Transverse colon (tissue), 4 donors: ENCODE data around the gene SMYD3. TPM values are rescaled to one million over a fixed set of nuclear protein-coding genes. Genes with fewer than 3 reads are reported as not detected.

ENCODE experiments used
- DNase-seq: peaks from one replicate; pipeline ENCODE4 v3.0.0-alpha.2; 2019
- H3K27ac ChIP-seq, 4 donors: fragments of 200-600 bp; sonication (generic); 2 replicates each; pipeline ENCODE4 v1.5.1; 2016 to 2018; ENCODE audit warnings: inconsistent platforms in 4 of 4
- H3K27me3 ChIP-seq: fragments of 200-600 bp; sonication (generic); 2 replicates; pipeline ENCODE4 v1.5.1; 2017; ENCODE audit warnings: inconsistent platforms
- H3K36me3 ChIP-seq, 4 donors: fragments of 200-600 bp; sonication (generic); 2 replicates each; pipeline ENCODE4 v1.5.1; 2017 to 2019; ENCODE audit warnings: inconsistent platforms in 4 of 4
- H3K4me1 ChIP-seq, 4 donors: fragments of 200-600 bp; sonication (generic); 2 replicates each; pipeline ENCODE4 v1.5.1; 2017 to 2020; ENCODE audit warnings: inconsistent platforms in 4 of 4
- H3K4me3 ChIP-seq, 4 donors: fragments of 200-600 bp; sonication (generic); 1 replicate in 1 of 4; 2 replicates in 3 of 4; pipeline versions ENCODE4 v1.5.1 to v1.6.1; 2017 to 2019; ENCODE audit warnings: inconsistent platforms in 4 of 4
- H3K9me3 ChIP-seq, 2 donors: fragments of 200-600 bp; sonication (generic); 2 replicates each; pipeline ENCODE4 v1.5.1; 2017 to 2019; ENCODE audit warnings: inconsistent platforms in 2 of 2
- EP300 ChIP-seq: sonication (generic); formaldehyde crosslinking; IDR thresholded peaks from one replicate; pipeline ENCODE4 v1.6.1; 2017; ENCODE audit warnings: antibody characterized with exemption, low read depth
- POLR2A ChIP-seq: fragments of 450-650 bp; IDR thresholded peaks from one replicate; pipeline ENCODE4 v1.6.1; 2016; ENCODE audit warnings: antibody characterized with exemption, mild to moderate bottlenecking, moderate library complexity
- POLR2AphosphoS5 ChIP-seq, 3 donors: sonication (generic); formaldehyde crosslinking; IDR thresholded peaks; one replicate each; pipeline ENCODE4 v1.6.1; 2016; ENCODE audit warnings: antibody characterized with exemption in 3 of 3
- WGBS, 2 donors: methylation state at CpG; one replicate each; pipeline ENCODE4 v1.1.5; 2018; ENCODE audit warnings: low coverage in 1 of 2; 5-methylcytosine and 5-hydroxymethylcytosine counted together
- in situ Hi-C, 4 donors: fragments of 200-750 bp; cut with MboI; loops; one replicate each; pipeline versions ENCODE4 v1.15.0 to v1.15.1; 2017; ENCODE audit warnings: low sequenced_read_pairs in 3 of 4, low pct_ligation_motif_present in 1 of 4, low pct_unique_long_range_greater_than_20kb in 1 of 4
- intact Hi-C: fragments of 100-400 bp; cut with DNase I; formaldehyde crosslinking; loops from one replicate; pipeline ENCODE4 v1.15.1; 2023; ENCODE audit warnings: low total_unique reads
- total RNA-seq, 4 donors: library from RNA; depleted of rRNA; stranded (reverse); fragments of >200 nt; gene quantifications; one replicate each; pipeline ENCODE4 v1.1.0, GENCODE V29; 2016
- TF ChIP-seq, protein P1 (sequence below), 5 experiments: fragments of 200-600 bp in 3 of 5; fragments of 450-650 bp in 2 of 5; sonication (generic) in 3 of 5; IDR thresholded peaks; 1 replicate in 2 of 5; 2 replicates in 3 of 5; pipeline ENCODE4 v1.5.1; 2016 to 2017; ENCODE audit warnings: antibody characterized with exemption in 5 of 5, inconsistent platforms in 3 of 5, mild to moderate bottlenecking in 2 of 5, moderate library complexity in 1 of 5

Gene SMYD3
- total RNA-seq, 4 donors from 2014 or later, result 10.5 to 31.3 (median 25.8) TPM

DNA sequence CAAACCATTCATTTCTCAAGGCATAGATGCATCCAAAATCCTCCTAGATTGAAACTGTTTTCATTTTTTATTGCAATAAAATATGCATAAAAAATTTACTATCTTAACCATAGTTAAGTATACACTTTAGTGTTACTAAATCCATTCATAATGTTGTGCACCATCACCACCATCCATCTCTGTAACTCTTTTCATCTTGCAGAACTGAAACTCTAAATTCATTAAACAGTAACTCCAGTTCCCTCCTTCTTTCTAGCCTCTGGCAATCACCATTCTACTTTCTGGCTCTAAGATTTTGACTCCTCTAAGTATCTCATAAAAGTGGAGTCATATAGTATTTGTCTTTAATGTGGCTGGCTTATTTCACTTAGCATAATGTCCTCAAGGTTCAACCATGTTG lies 236.8 kb downstream of the SMYD3 start:
- intact Hi-C loops (no loop called here), in situ Hi-C loops (no loop called here)
- H3K4me3 ChIP-seq, result no peak overlapping the region
- no peaks in the 10 kb centered on the region for H3K4me1 ChIP-seq
- no peaks in the 10 kb centered on the region for H3K27me3 ChIP-seq
- TF ChIP-seq POLR2AphosphoS5 (IDR thresholded peaks at IDR 0.05) (no peak), EP300 (no peak), POLR2A (no peak)
- TF ChIP-seq, protein P1, sequence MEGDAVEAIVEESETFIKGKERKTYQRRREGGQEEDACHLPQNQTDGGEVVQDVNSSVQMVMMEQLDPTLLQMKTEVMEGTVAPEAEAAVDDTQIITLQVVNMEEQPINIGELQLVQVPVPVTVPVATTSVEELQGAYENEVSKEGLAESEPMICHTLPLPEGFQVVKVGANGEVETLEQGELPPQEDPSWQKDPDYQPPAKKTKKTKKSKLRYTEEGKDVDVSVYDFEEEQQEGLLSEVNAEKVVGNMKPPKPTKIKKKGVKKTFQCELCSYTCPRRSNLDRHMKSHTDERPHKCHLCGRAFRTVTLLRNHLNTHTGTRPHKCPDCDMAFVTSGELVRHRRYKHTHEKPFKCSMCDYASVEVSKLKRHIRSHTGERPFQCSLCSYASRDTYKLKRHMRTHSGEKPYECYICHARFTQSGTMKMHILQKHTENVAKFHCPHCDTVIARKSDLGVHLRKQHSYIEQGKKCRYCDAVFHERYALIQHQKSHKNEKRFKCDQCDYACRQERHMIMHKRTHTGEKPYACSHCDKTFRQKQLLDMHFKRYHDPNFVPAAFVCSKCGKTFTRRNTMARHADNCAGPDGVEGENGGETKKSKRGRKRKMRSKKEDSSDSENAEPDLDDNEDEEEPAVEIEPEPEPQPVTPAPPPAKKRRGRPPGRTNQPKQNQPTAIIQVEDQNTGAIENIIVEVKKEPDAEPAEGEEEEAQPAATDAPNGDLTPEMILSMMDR (IDR thresholded peaks at IDR 0.05), result no peak
- no peak overlapping the region for H3K27ac ChIP-seq
- no peak for DNase-seq
- H3K9me3 ChIP-seq, result no peaks in the 10 kb centered on the region
- H3K36me3 ChIP-seq, result no peaks in the 10 kb centered on the region

DNA sequence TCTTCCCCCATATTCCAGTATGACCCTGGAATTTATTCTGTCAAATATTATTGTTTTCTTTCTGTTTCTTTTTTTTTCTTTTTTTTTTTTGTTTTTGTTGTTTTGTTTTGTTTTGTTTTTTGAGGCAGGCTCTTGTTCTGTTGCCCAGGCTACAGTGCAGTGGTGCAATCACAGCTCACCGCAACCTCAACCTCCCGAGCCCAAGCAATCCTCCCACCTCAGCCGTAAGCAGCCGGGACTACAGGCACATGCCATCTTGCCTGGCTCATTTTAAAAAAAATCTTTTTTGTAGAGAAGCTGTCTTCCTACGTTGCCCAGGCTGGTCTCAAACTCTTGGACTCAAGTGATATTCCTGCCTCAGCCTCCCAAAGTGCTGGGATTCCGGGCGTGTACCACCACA lies 237.6 kb downstream of the SMYD3 start:
- TF ChIP-seq EP300 (no peak), POLR2AphosphoS5 (IDR thresholded peaks at IDR 0.05) (no peak), POLR2A (no peak)
- TF ChIP-seq, protein P1 (IDR thresholded peaks at IDR 0.05), result no peak
- H3K4me1 ChIP-seq, result no peaks in the 10 kb centered on the region
- H3K27me3 ChIP-seq, result no peaks in the 10 kb centered on the region
- H3K4me3 ChIP-seq, result no peak overlapping the region
- in situ Hi-C loops (no loop called here), intact Hi-C loops (no loop called here)
- no peaks in the 10 kb centered on the region for H3K36me3 ChIP-seq
- H3K27ac ChIP-seq, result no peak overlapping the region
- DNase-seq, result no peak
- 95 to 100% methylated on average over 6 to 7 of the region's 7 CpGs for WGBS, 2 donors
- H3K9me3 ChIP-seq, result no peaks in the 10 kb centered on the region

DNA sequence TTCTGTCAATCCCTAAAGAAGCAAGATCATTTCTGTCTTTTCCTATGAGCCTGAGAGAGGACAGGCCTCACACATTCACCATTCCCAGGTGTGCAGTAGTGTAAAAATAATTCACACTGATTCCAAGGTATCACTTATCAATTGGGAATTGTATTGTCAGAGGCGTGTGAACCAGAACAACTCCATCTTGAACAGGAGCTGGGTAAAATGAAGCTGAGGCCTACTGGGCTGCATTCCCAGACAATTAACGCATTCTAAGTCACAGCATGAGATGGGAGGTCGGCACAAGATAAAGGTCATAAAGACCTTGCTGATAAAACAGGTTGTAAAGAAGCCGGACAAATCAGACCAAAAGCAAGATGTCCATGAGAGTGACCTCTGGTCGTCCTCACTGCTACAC lies 239.2 kb downstream of the SMYD3 start:
- H3K27ac ChIP-seq, result no peak overlapping the region
- no peaks in the 10 kb centered on the region for H3K9me3 ChIP-seq
- H3K36me3 ChIP-seq, result no peaks in the 10 kb centered on the region
- DNase-seq, result no peak
- H3K4me1 ChIP-seq, result no peaks in the 10 kb centered on the region
- intact Hi-C loops (no loop called here), in situ Hi-C loops (no loop called here)
- no peak overlapping the region for H3K4me3 ChIP-seq
- no peaks in the 10 kb centered on the region for H3K27me3 ChIP-seq
- TF ChIP-seq POLR2A (no peak), EP300 (no peak), POLR2AphosphoS5 (IDR thresholded peaks at IDR 0.05) (no peak)
- TF ChIP-seq, protein P1 (IDR thresholded peaks at IDR 0.05), result no peak
- 37 to 63% methylated on average over 4 to 5 of the region's 5 CpGs for WGBS, 2 donors

DNA sequence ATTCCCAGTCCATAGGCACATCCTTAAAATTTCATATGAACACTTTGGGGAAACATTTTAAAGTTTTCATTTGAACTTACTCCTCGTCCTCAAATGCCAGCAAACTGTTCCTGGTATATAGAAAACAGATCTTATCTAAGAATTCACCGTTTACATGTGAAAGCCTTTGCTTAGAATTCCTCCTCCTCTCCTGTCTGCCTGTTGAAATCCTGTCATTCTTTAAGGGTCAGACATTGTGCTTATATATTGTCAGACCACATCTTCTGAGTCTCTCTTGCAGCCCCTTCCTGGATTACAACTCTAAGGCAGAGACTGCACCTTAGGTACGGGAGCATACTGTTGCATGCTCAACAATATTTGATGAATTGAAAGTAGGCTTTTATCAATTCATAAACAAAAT lies 239.7 kb downstream of the SMYD3 start:
- no peak overlapping the region for H3K27ac ChIP-seq
- in situ Hi-C loops (no loop called here), intact Hi-C loops (no loop called here)
- WGBS, 2 donors, result 83 to 85% methylated on average over 3 of the region's 3 CpGs
- no peaks in the 10 kb centered on the region for H3K36me3 ChIP-seq
- H3K9me3 ChIP-seq, result no peaks in the 10 kb centered on the region
- H3K4me3 ChIP-seq, result no peak overlapping the region
- H3K27me3 ChIP-seq, result no peaks in the 10 kb centered on the region
- TF ChIP-seq, protein P1 (IDR thresholded peaks at IDR 0.05), result no peak
- no peak for TF ChIP-seq POLR2A
- TF ChIP-seq EP300, result no peak
- no peak for TF ChIP-seq POLR2AphosphoS5 (IDR thresholded peaks at IDR 0.05)
- no peak for DNase-seq
- H3K4me1 ChIP-seq, result no peaks in the 10 kb centered on the region
